ENCODE data around the gene SEL1L2. TPM values are rescaled to one million over a fixed set of nuclear protein-coding genes. Genes with fewer than 3 reads are reported as not detected.

Gene SEL1L2
- total RNA-seq, 4 donors from 2014 or later = not detected

GRCh38 chr20:14009208-14009607 is 18.8 kb upstream of the SEL1L2 start:
- 71% methylated on average over 2 of the region's 2 CpGs for WGBS
- DNase-seq (ENCODE audit: low spot score in 2 of 2) = no peak
- no peak overlapping the region for H3K27ac ChIP-seq

GRCh38 chr20:14005996-14006395 is 15.6 kb upstream of the SEL1L2 start:
- H3K27me3 ChIP-seq = no peaks in the 10 kb centered on the region
- no peaks in the 10 kb centered on the region for H3K4me1 ChIP-seq
- no peak for DNase-seq (ENCODE audit: low spot score in 2 of 2)
- H3K36me3 ChIP-seq = no peaks in the 10 kb centered on the region
- no peak overlapping the region for H3K4me3 ChIP-seq
- peaks cover 2% of the 10 kb centered on the region for H3K9me3 ChIP-seq
- 93% methylated on average over 4 of the region's 4 CpGs for WGBS
- no peak overlapping the region for H3K27ac ChIP-seq
- TF ChIP-seq POLR2A (IDR thresholded peaks at IDR 0.05) (no peak), POLR2AphosphoS5 (IDR thresholded peaks at IDR 0.05) (no peak), EP300 (IDR thresholded peaks at IDR 0.05) (no peak)
- TF ChIP-seq, protein P1, sequence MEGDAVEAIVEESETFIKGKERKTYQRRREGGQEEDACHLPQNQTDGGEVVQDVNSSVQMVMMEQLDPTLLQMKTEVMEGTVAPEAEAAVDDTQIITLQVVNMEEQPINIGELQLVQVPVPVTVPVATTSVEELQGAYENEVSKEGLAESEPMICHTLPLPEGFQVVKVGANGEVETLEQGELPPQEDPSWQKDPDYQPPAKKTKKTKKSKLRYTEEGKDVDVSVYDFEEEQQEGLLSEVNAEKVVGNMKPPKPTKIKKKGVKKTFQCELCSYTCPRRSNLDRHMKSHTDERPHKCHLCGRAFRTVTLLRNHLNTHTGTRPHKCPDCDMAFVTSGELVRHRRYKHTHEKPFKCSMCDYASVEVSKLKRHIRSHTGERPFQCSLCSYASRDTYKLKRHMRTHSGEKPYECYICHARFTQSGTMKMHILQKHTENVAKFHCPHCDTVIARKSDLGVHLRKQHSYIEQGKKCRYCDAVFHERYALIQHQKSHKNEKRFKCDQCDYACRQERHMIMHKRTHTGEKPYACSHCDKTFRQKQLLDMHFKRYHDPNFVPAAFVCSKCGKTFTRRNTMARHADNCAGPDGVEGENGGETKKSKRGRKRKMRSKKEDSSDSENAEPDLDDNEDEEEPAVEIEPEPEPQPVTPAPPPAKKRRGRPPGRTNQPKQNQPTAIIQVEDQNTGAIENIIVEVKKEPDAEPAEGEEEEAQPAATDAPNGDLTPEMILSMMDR (IDR thresholded peaks at IDR 0.05) = no peak

More at GRCh38 chr20:14009208-14009607, 18.8 kb upstream of the SEL1L2 start:
- Histone ChIP-seq H3K9me3 (peaks cover 14% of the 10 kb centered on the region), H3K27me3 (no peaks in the 10 kb centered on the region), H3K4me1 (no peaks in the 10 kb centered on the region), H3K4me3 (no peak overlapping the region), H3K36me3 (no peaks in the 10 kb centered on the region)
- TF ChIP-seq POLR2AphosphoS5 (IDR thresholded peaks at IDR 0.05) = no peak
- TF ChIP-seq, protein P1 (IDR thresholded peaks at IDR 0.05) = no peak
- TF ChIP-seq EP300 (IDR thresholded peaks at IDR 0.05) = no peak
- no peak for TF ChIP-seq POLR2A (IDR thresholded peaks at IDR 0.05)

DNA sequence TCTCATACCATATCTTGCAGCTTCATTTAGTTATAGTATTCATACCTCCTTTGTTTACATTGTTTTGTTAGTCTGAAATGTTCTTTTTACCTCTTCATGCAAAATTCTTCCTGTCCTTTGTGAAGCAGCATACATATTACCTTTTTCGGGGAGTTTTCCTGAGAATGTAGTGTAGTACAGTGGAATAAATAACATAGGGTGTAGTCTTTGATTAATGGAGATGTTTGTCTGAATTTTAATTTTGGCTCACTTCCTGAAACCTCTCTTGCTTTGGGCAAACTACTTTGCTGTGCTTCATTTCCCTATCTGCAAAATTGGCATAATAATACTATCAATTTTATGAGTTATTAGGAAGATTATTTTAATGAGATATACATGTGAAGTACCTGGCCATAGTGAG is 10.5 kb upstream of the SEL1L2 start:
- 65% methylated on average over 1 of the region's 1 CpG for WGBS
- Histone ChIP-seq H3K36me3 (no peaks in the 10 kb centered on the region), H3K27me3 (no peaks in the 10 kb centered on the region), H3K4me1 (peaks cover 6% of the 10 kb centered on the region), H3K4me3 (no peak overlapping the region), H3K9me3 (no peaks in the 10 kb centered on the region), H3K27ac (no peak overlapping the region)
- no peak for DNase-seq (ENCODE audit: low spot score in 2 of 2)
- TF ChIP-seq, protein P1 (IDR thresholded peaks at IDR 0.05) = no peak
- no peak for TF ChIP-seq POLR2A (IDR thresholded peaks at IDR 0.05)
- TF ChIP-seq EP300 (IDR thresholded peaks at IDR 0.05) = no peak
- no peak for TF ChIP-seq POLR2AphosphoS5 (IDR thresholded peaks at IDR 0.05)

DNA sequence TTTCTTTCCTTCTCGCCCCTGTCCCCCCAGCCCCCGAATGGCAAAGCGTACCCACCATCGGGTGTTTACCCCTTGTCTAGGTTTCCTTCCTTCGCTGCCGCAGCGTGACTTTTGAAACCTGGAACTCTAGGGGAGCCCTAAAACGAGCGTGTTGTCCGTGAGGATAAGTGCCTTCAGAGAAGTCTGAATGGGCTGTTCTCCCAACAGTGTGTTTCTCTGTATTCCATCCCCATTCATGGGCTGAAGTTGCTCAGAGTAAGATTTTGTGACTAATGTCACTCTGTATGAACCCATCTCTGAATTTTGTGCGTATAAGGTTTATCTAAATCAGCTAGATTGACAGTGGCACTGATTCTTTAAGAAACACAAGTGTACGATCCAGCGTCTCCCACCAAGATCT is 5.9 kb upstream of the SEL1L2 start:
- Histone ChIP-seq H3K4me1 (peaks cover 6% of the 10 kb centered on the region), H3K4me3 (peak overlapping the region; percentile 66), H3K27ac (no peak overlapping the region), H3K27me3 (no peaks in the 10 kb centered on the region), H3K36me3 (no peaks in the 10 kb centered on the region), H3K9me3 (no peaks in the 10 kb centered on the region)
- 2% methylated on average over 13 of the region's 13 CpGs for WGBS
- DNase-seq (ENCODE audit: low spot score in 2 of 2) = no peak
- TF ChIP-seq POLR2A (IDR thresholded peaks at IDR 0.05) (no peak), POLR2AphosphoS5 (IDR thresholded peaks at IDR 0.05) (no peak), EP300 (IDR thresholded peaks at IDR 0.05) (no peak)
- TF ChIP-seq, protein P1 (IDR thresholded peaks at IDR 0.05) = no peak

- TF ChIP-seq POLR2A (IDR thresholded peaks at IDR 0.05) = no peak
- TF ChIP-seq EP300 (IDR thresholded peaks at IDR 0.05) = no peak
- TF ChIP-seq, protein P1 (IDR thresholded peaks at IDR 0.05) = no peak
- no peak for TF ChIP-seq POLR2AphosphoS5 (IDR thresholded peaks at IDR 0.05)
- no peaks in the 10 kb centered on the region for H3K9me3 ChIP-seq
- DNase-seq (ENCODE audit: low spot score in 2 of 2) = peak in 1 of 2 donors; percentile 63
- WGBS = under 1% methylated on average over 19 of the region's 52 CpGs
- peak overlapping the region; percentile 66 for H3K4me3 ChIP-seq
- H3K27ac ChIP-seq = peak overlapping the region; percentile 62
- H3K4me1 ChIP-seq = peaks cover 6% of the 10 kb centered on the region
- no peaks in the 10 kb centered on the region for H3K27me3 ChIP-seq
- H3K36me3 ChIP-seq = no peaks in the 10 kb centered on the region
These were observed 5.4 kb upstream of the SEL1L2 start for GRCh38 chr20:13995841-13996240.
